ENCODE measurements around the gene RNF220. TPM values are rescaled to one million over a fixed set of nuclear protein-coding genes. Genes with fewer than 3 reads are reported as not detected.

RNF220 gene
- total RNA-seq, 1 experiment from 2014 or later: 92.4 TPM

DNA sequence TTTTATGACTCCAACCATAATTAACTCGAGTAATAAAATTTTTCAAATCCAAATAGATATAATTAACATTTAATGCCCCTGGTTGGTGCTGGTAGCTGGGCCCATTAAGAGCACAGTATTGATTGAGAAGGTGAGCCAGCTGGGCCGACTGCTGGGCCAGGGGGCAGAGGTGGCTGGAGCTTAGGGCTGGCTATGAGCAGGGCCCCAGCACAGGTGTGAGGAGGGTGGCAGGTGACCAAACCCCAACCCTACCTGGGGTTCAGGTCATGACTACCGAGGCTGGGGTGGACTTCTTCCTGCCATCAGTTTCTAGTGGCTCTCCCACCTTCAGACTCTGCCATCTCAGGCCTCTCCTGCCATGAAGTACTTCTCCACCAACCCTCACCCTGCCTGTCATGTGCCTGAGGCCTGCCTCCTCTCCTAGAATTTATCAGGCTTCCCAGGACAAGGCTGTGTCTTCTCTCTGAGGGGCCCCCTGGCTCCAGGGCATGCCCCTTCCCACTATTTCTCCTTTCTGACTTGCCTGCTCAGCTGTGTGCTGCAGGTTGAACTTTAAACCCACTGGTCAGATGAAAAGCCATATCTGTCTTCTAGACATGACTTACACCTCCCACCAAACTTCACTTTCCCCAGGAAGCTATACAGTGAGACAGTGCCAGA, 183.6 kb downstream of the RNF220 start:
- no peak for DNase-seq
- TF ChIP-seq CTCF (IDR thresholded peaks at IDR 0.05; ENCODE audit: insufficient read depth in 1 of 2, low read depth in 1 of 2, low read length in 1 of 2, severe bottlenecking in 1 of 2, unreplicated experiment in 1 of 2): no peak
- Histone ChIP-seq H3K4me3 (ENCODE audit: low read depth, low read length) (no peak overlapping the region), H3K4me1 (peaks cover 5% of the 10 kb centered on the region; the same call in 1 of the 2 replicates), H3K27me3 (replicated peaks; ENCODE audit: control insufficient read depth, insufficient read depth, low read length) (no peaks in the 10 kb centered on the region), H3K9me3 (no peaks in the 10 kb centered on the region), H3K36me3 (ENCODE audit: control insufficient read depth, insufficient read depth, low read length) (no peaks in the 10 kb centered on the region)
- no peaks in the 10 kb centered on the region for H3K4me1 Mint-ChIP-seq (ENCODE audit: low read depth, unreplicated experiment)
- CTCF ChIA-PET: no interaction called here
- no peaks in the 10 kb centered on the region for H3K36me3 Mint-ChIP-seq (ENCODE audit: insufficient read depth, unreplicated experiment)
- H3K9me3 Mint-ChIP-seq (ENCODE audit: unreplicated experiment): no peaks in the 10 kb centered on the region
- no peaks in the 10 kb centered on the region for H3K27me3 Mint-ChIP-seq (ENCODE audit: insufficient read depth, unreplicated experiment)
- BruUV-seq (replicated peaks): no TSS peak
- H3K4me3 Mint-ChIP-seq (ENCODE audit: unreplicated experiment): no peak overlapping the region
- no peak overlapping the region for H3K27ac Mint-ChIP-seq (ENCODE audit: unreplicated experiment)
- POLR2A ChIA-PET: no interaction called here
- intact Hi-C loops (cut with micrococcal nuclease; ENCODE audit: unreplicated experiment): no loop called here

DNA sequence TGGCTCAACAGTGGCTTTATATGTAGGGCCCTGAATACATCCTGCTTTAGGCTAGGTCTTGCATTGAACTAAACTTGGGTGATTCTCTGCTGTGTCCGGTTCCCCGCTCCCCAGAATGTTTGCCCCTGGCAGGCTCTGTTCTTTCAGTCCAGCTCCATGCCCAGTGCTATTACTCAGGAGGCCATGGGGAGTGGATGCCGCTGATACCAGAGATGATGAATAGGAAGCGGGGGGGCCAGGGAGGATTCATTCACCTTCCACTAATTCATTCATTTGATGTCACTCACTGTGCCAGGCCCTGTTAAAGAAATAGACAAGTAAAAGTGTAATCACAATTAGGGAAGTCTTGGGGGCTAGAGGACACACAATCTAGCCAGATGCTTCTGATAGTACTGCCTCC, 185.4 kb downstream of the RNF220 start:
- H3K4me3 Mint-ChIP-seq (ENCODE audit: unreplicated experiment): no peak overlapping the region
- no peak for DNase-seq
- intact Hi-C loops (cut with micrococcal nuclease; ENCODE audit: unreplicated experiment): loop anchor here (10.0 kb wide), 1 partner anchor 686 kb away; no protein-coding TSS in a partner anchor
- CTCF ChIA-PET: interaction anchor here (1.1 kb wide), 1 partner anchor 42 kb away, joined by 3 read pairs; no protein-coding TSS in a partner anchor
- peaks cover 5% of the 10 kb centered on the region; the same call in 1 of the 2 replicates for H3K4me1 ChIP-seq
- POLR2A ChIA-PET: no interaction called here
- H3K36me3 ChIP-seq (ENCODE audit: control insufficient read depth, insufficient read depth, low read length): no peaks in the 10 kb centered on the region
- no peaks in the 10 kb centered on the region for H3K9me3 Mint-ChIP-seq (ENCODE audit: unreplicated experiment)
- no peaks in the 10 kb centered on the region for H3K36me3 Mint-ChIP-seq (ENCODE audit: insufficient read depth, unreplicated experiment)
- H3K27me3 Mint-ChIP-seq (ENCODE audit: insufficient read depth, unreplicated experiment): no peaks in the 10 kb centered on the region
- no peak overlapping the region for H3K27ac Mint-ChIP-seq (ENCODE audit: unreplicated experiment)
- H3K4me3 ChIP-seq (ENCODE audit: low read depth, low read length): no peak overlapping the region
- H3K4me1 Mint-ChIP-seq (ENCODE audit: low read depth, unreplicated experiment): no peaks in the 10 kb centered on the region
- H3K9me3 ChIP-seq: no peaks in the 10 kb centered on the region
- H3K27me3 ChIP-seq (replicated peaks; ENCODE audit: control insufficient read depth, insufficient read depth, low read length): no peaks in the 10 kb centered on the region
- no TSS peak for BruUV-seq (replicated peaks)
- TF ChIP-seq CTCF (IDR thresholded peaks at IDR 0.05; ENCODE audit: insufficient read depth in 1 of 2, low read depth in 1 of 2, low read length in 1 of 2, severe bottlenecking in 1 of 2, unreplicated experiment in 1 of 2): no peak

DNA sequence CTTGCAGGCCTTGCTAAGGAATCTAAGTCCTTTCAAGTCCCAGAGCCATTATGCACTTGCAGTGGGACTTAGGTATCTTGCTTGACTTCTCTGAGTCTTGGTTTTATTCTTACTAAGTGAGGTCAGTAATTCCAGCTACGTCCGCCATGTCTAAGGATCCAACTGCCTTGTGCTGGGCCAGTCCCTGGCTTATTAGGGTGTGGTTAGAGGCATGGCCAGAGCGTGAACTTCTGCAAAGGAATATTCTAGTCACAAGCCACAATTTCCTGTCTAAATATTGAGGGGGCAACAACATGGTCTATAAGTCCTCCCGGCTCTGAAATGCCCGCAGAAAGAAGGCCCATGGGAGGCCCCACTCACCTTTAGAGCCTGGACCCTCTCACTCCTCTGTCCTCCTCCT, 186.3 kb downstream of the RNF220 start:
- ChIA-PET CTCF (interaction anchor here (1.1 kb wide), 1 partner anchor 41 kb away, joined by 3 read pairs; no protein-coding TSS in a partner anchor), POLR2A (no interaction called here)
- H3K4me3 ChIP-seq (ENCODE audit: low read depth, low read length): no peak overlapping the region
- DNase-seq: no peak
- Mint-ChIP-seq H3K27ac (ENCODE audit: unreplicated experiment) (no peak overlapping the region), H3K36me3 (ENCODE audit: insufficient read depth, unreplicated experiment) (no peaks in the 10 kb centered on the region), H3K9me3 (ENCODE audit: unreplicated experiment) (no peaks in the 10 kb centered on the region), H3K4me3 (ENCODE audit: unreplicated experiment) (no peak overlapping the region), H3K27me3 (ENCODE audit: insufficient read depth, unreplicated experiment) (peaks cover 3% of the 10 kb centered on the region), H3K4me1 (ENCODE audit: low read depth, unreplicated experiment) (no peaks in the 10 kb centered on the region)
- BruUV-seq (replicated peaks): no TSS peak
- H3K36me3 ChIP-seq (ENCODE audit: control insufficient read depth, insufficient read depth, low read length): no peaks in the 10 kb centered on the region
- peaks cover 5% of the 10 kb centered on the region; the same call in 1 of the 2 replicates for H3K4me1 ChIP-seq
- no peaks in the 10 kb centered on the region for H3K27me3 ChIP-seq (replicated peaks; ENCODE audit: control insufficient read depth, insufficient read depth, low read length)
- TF ChIP-seq CTCF (IDR thresholded peaks at IDR 0.05; ENCODE audit: insufficient read depth in 1 of 2, low read depth in 1 of 2, low read length in 1 of 2, severe bottlenecking in 1 of 2, unreplicated experiment in 1 of 2): no peak
- intact Hi-C loops (cut with micrococcal nuclease; ENCODE audit: unreplicated experiment): loop anchor here (10.0 kb wide), 1 partner anchor 687 kb away; no protein-coding TSS in a partner anchor
- H3K9me3 ChIP-seq: no peaks in the 10 kb centered on the region

Measured in Caco-2 (cell line).